HEK293 (cell line): ENCODE data around the gene DCTN2.

Experiments
- CTCF ChIA-PET: fragments of 350-600 bp; formaldehyde crosslinking; extraction: SDS; loops from one replicate; lab custom pipeline; 2021; ENCODE audit warnings: antibody characterized with exemption; lab: Yijun Ruan, JAX
- POLR2A ChIA-PET: fragments of 300-600 bp; formaldehyde crosslinking; extraction: SDS; loops from one replicate; lab custom pipeline; 2020; ENCODE audit warnings: antibody characterized with exemption, inconsistent platforms; lab: Yijun Ruan, JAX
- H3K27ac ChIP-seq: fragments of 200-500 bp; sonication (Bioruptor generic); 2 replicates; pipeline ENCODE4 v1.5.1; 2014; ENCODE audit warnings: low read depth, low read length, control low read depth, inconsistent platforms; ENCODE audit errors: extremely low read depth
- H3K36me3 ChIP-seq, 2 experiments: fragments of 200-500 bp in 1 of 2; sonication (Bioruptor generic) in 1 of 2; 1 replicate in 1 of 2; 2 replicates in 1 of 2; pipeline ENCODE4 v1.5.1; 2014 to 2017; ENCODE audit warnings: inconsistent platforms in 2 of 2, low read length in 2 of 2; ENCODE audit not compliant: control insufficient read depth in 2 of 2, insufficient read depth in 1 of 2
- H3K4me1 ChIP-seq: fragments of 200-500 bp; sonication (Bioruptor generic); 2 replicates; pipeline ENCODE4 v1.5.1; 2014; ENCODE audit warnings: mild to moderate bottlenecking, low read length, inconsistent platforms; ENCODE audit not compliant: control insufficient read depth, insufficient read depth
- H3K4me3 ChIP-seq: 2 replicates; pipeline ENCODE4 v1.5.1; 2011; ENCODE audit warnings: low read depth, mild to moderate bottlenecking, control low read depth, low read length, moderate library complexity
- H3K9me3 ChIP-seq: fragments of 200-500 bp; sonication (Bioruptor generic); 2 replicates; pipeline ENCODE4 v1.5.1; 2014; ENCODE audit warnings: low read depth, low read length, inconsistent platforms; ENCODE audit not compliant: control insufficient read depth, insufficient read depth
- YY1 ChIP-seq: fragments of 450-650 bp; formaldehyde crosslinking; IDR thresholded peaks from 2 replicates; pipeline ENCODE4 v1.5.1; 2018; ENCODE audit warnings: missing biosample characterization, missing genetic modification characterization
- ZFP69B ChIP-seq: fragments of 450-650 bp; formaldehyde crosslinking; IDR thresholded peaks from 2 replicates; pipeline ENCODE4 v1.5.1; 2016; ENCODE audit warnings: missing biosample characterization, missing genetic modification characterization
- ZNF366 ChIP-seq: fragments of 450-650 bp; formaldehyde crosslinking; conservative IDR thresholded peaks from 2 replicates; pipeline ENCODE4 v1.5.1; 2016; ENCODE audit warnings: missing biosample characterization, missing genetic modification characterization
- ZNF488 ChIP-seq: fragments of 450-650 bp; formaldehyde crosslinking; IDR thresholded peaks from 2 replicates; pipeline ENCODE4 v1.5.1; 2016; ENCODE audit warnings: missing biosample characterization, missing genetic modification characterization
- ZNF596 ChIP-seq: fragments of 450-650 bp; IDR thresholded peaks from 2 replicates; pipeline ENCODE4 v1.5.0; 2018; ENCODE audit warnings: missing biosample characterization, mild to moderate bottlenecking, missing genetic modification characterization, moderate library complexity
- ZNF629 ChIP-seq: fragments of 450-650 bp; formaldehyde crosslinking; IDR thresholded peaks from 2 replicates; pipeline ENCODE4 v1.5.1; 2017; ENCODE audit warnings: missing biosample characterization, missing genetic modification characterization
- ZNF768 ChIP-seq: fragments of 450-650 bp; formaldehyde crosslinking; IDR thresholded peaks from 2 replicates; pipeline ENCODE4 v1.5.1; 2018; ENCODE audit warnings: missing biosample characterization, mild to moderate bottlenecking, missing genetic modification characterization
- ZSCAN5A ChIP-seq: fragments of 450-650 bp; formaldehyde crosslinking; IDR thresholded peaks from 2 replicates; pipeline ENCODE4 v1.5.1; 2016; ENCODE audit warnings: missing biosample characterization, missing genetic modification characterization
- TF ChIP-seq, protein P1 (sequence below): fragments of 450-650 bp; formaldehyde crosslinking; conservative IDR thresholded peaks from 2 replicates; pipeline ENCODE4 v1.5.1; 2016; ENCODE audit warnings: low read depth, missing biosample characterization, missing genetic modification characterization
- TF ChIP-seq, protein P2 (sequence below): fragments of 450-650 bp; formaldehyde crosslinking; IDR thresholded peaks from 2 replicates; pipeline ENCODE4 v1.5.1; 2017; ENCODE audit warnings: missing biosample characterization, mild to moderate bottlenecking, missing genetic modification characterization, moderate library complexity

DCTN2 gene

GRCh38 chr12:57552306-57552651 is 5.3 kb upstream of the DCTN2 start (continued):
- TF ChIP-seq, protein P1, sequence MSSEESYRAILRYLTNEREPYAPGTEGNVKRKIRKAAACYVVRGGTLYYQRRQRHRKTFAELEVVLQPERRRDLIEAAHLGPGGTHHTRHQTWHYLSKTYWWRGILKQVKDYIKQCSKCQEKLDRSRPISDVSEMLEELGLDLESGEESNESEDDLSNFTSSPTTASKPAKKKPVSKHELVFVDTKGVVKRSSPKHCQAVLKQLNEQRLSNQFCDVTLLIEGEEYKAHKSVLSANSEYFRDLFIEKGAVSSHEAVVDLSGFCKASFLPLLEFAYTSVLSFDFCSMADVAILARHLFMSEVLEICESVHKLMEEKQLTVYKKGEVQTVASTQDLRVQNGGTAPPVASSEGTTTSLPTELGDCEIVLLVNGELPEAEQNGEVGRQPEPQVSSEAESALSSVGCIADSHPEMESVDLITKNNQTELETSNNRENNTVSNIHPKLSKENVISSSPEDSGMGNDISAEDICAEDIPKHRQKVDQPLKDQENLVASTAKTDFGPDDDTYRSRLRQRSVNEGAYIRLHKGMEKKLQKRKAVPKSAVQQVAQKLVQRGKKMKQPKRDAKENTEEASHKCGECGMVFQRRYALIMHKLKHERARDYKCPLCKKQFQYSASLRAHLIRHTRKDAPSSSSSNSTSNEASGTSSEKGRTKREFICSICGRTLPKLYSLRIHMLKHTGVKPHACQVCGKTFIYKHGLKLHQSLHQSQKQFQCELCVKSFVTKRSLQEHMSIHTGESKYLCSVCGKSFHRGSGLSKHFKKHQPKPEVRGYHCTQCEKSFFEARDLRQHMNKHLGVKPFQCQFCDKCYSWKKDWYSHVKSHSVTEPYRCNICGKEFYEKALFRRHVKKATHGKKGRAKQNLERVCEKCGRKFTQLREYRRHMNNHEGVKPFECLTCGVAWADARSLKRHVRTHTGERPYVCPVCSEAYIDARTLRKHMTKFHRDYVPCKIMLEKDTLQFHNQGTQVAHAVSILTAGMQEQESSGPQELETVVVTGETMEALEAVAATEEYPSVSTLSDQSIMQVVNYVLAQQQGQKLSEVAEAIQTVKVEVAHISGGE (tag by site-specific recombination) = no peak
- TF ChIP-seq ZNF488 (tag by site-specific recombination) (no peak), YY1 (tag by site-specific recombination) (no peak), ZNF768 (tag by site-specific recombination) (no peak)
- TF ChIP-seq, protein P2, sequence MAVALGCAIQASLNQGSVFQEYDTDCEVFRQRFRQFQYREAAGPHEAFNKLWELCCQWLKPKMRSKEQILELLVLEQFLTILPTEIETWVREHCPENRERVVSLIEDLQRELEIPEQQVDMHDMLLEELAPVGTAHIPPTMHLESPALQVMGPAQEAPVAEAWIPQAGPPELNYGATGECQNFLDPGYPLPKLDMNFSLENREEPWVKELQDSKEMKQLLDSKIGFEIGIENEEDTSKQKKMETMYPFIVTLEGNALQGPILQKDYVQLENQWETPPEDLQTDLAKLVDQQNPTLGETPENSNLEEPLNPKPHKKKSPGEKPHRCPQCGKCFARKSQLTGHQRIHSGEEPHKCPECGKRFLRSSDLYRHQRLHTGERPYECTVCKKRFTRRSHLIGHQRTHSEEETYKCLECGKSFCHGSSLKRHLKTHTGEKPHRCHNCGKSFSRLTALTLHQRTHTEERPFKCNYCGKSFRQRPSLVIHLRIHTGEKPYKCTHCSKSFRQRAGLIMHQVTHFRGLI (tag by site-specific recombination) = no peak

GRCh38 chr12:57551637-57552305 is 4.8 kb upstream of the DCTN2 start:
- TF ChIP-seq ZNF596 (peak; percentile 83), ZNF629 (tag by site-specific recombination) (no peak), ZSCAN5A (no peak)
- TF ChIP-seq, all 188 proteins: peak for 1
- Histone ChIP-seq H3K36me3 (no peaks in the 10 kb centered on the region), H3K4me3 (no peak overlapping the region), H3K9me3 (no peaks in the 10 kb centered on the region), H3K27ac (no peak overlapping the region), H3K4me1 (peaks cover 2% of the 10 kb centered on the region; the same call in 1 of the 2 replicates)
- ChIA-PET CTCF (interaction anchor here (0.6 to 2.2 kb wide), 5 partner anchors 20 to 174 kb away, joined by 3 to 11 read pairs (median 4); no protein-coding TSS in a partner anchor), POLR2A (interaction anchor here (0.9 kb wide), 1 partner anchor 33 kb away, joined by 4 read pairs; no protein-coding TSS in a partner anchor)

GRCh38 chr12:57550641-57551549 is 3.9 kb upstream of the DCTN2 start:
- TF ChIP-seq ZNF366 (tag by site-specific recombination) = peak; percentile 43; the same call in 1 of the 2 replicates
- no peak for TF ChIP-seq ZFP69B (tag by site-specific recombination)
- H3K4me3 ChIP-seq = no peak overlapping the region
- no peak overlapping the region for H3K27ac ChIP-seq
- peaks cover 0 to 3% of the 10 kb centered on the region in 2 experiments; a peak in 1 of 3 replicates for H3K36me3 ChIP-seq
- H3K9me3 ChIP-seq = no peaks in the 10 kb centered on the region
- POLR2A ChIA-PET = no interaction called here
- peaks cover 3% of the 10 kb centered on the region for H3K4me1 ChIP-seq
- CTCF ChIA-PET = interaction anchor here (0.6 kb wide), 1 partner anchor 37 kb away, joined by 4 read pairs; no protein-coding TSS in a partner anchor
